PC-9 (cell line): ENCODE data around the gene CRYBG1. TPM values are rescaled to one million over a fixed set of nuclear protein-coding genes. Genes with fewer than 3 reads are reported as not detected.

ENCODE experiments used
- BruUV-seq: library from RNA; stranded (reverse); fragments of 400-500 nt; replicated peaks from 2 replicates; lab custom pipeline; 2021; lab: Mats Ljungman, UMichigan
- CTCF ChIA-PET: fragments of 300-600 bp; sonication (Branson Sonifier 250); formaldehyde crosslinking; loops from one replicate; lab custom pipeline; 2022; ENCODE audit warnings: antibody characterized with exemption; lab: Charles Lee
- POLR2A ChIA-PET: fragments of 300-600 bp; sonication (Branson Sonifier 250); formaldehyde crosslinking; loops from one replicate; lab custom pipeline; 2022; ENCODE audit warnings: antibody characterized with exemption; ENCODE audit not compliant: unreplicated experiment; lab: Charles Lee
- DNase-seq, 2 experiments: peaks; one replicate each; pipeline versions ENCODE4 v3.0.0 to v3.0.0-alpha.2; 2015 to 2022; ENCODE audit warnings: mixed read lengths in 1 of 2
- H2AFZ ChIP-seq: fragments of 200-600 bp; sonication (generic); 2 replicates; pipeline ENCODE4 v1.8.1; 2017; ENCODE audit warnings: antibody characterized with exemption
- H3F3A ChIP-seq: fragments of 200-600 bp; sonication (generic); 2 replicates; pipeline ENCODE4 v1.8.1; 2017; ENCODE audit warnings: antibody characterized with exemption, mild to moderate bottlenecking, low read depth; ENCODE audit not compliant: insufficient read depth
- H3K27ac ChIP-seq: fragments of 200-600 bp; sonication (generic); 2 replicates; pipeline ENCODE4 v1.6.1; 2016; ENCODE audit warnings: mixed run types
- H3K27me3 ChIP-seq: fragments of 200-600 bp; sonication (generic); 2 replicates; pipeline ENCODE4 v1.6.1; 2016; ENCODE audit warnings: low read depth, mixed run types; ENCODE audit not compliant: insufficient read depth
- H3K36me3 ChIP-seq: fragments of 200-600 bp; sonication (generic); 2 replicates; pipeline ENCODE4 v1.6.1; 2016; ENCODE audit warnings: low read depth, mixed run types
- H3K4me1 ChIP-seq: fragments of 200-600 bp; sonication (generic); replicated peaks from 2 replicates; pipeline ENCODE4 v1.6.1; 2016; ENCODE audit warnings: mixed run types; ENCODE audit not compliant: insufficient read depth
- H3K4me2 ChIP-seq: fragments of 200-600 bp; sonication (generic); 2 replicates; pipeline ENCODE4 v1.6.1; 2017; ENCODE audit warnings: mixed run types
- H3K4me3 ChIP-seq: fragments of 200-600 bp; sonication (generic); 2 replicates; pipeline ENCODE4 v1.6.1; 2016; ENCODE audit warnings: mixed run types
- H3K79me2 ChIP-seq: fragments of 200-600 bp; sonication (generic); 2 replicates; pipeline ENCODE4 v1.6.1; 2017; ENCODE audit warnings: low read depth, mixed run types
- H3K9me2 ChIP-seq: fragments of 200-600 bp; sonication (generic); 2 replicates; pipeline ENCODE4 v1.8.1; 2017; ENCODE audit warnings: mild to moderate bottlenecking; ENCODE audit not compliant: insufficient read depth
- H3K9me3 ChIP-seq: fragments of 200-600 bp; sonication (generic); 2 replicates; pipeline ENCODE4 v1.8.1; 2016; ENCODE audit warnings: low read depth; ENCODE audit not compliant: insufficient read depth
- H4K20me1 ChIP-seq: fragments of 200-600 bp; sonication (generic); 2 replicates; pipeline ENCODE4 v1.8.1; 2017; ENCODE audit not compliant: insufficient read depth
- CTCF ChIP-seq: fragments of 200-600 bp; sonication (generic); conservative IDR thresholded peaks from 2 replicates; pipeline ENCODE4 v1.6.1; 2017; ENCODE audit warnings: mixed run types, antibody characterized with exemption, mild to moderate bottlenecking, moderate library complexity
- EZH2 ChIP-seq: fragments of 200-600 bp; sonication (generic); IDR thresholded peaks from 2 replicates; pipeline ENCODE4 v1.8.0; 2017; ENCODE audit warnings: antibody characterized with exemption, low read depth
- intact Hi-C: fragments of 100-400 bp; cut with micrococcal nuclease; formaldehyde crosslinking; loops from one replicate; pipeline ENCODE4 v1.10.0; 2022; ENCODE audit not compliant: unreplicated experiment
- total RNA-seq: library from RNA; stranded (reverse); gene quantifications from 2 replicates; pipeline ENCODE4 v1.2.3, GENCODE V29; 2021

Gene CRYBG1
- total RNA-seq, 1 experiment from 2014 or later, result 49.3 TPM

DNA sequence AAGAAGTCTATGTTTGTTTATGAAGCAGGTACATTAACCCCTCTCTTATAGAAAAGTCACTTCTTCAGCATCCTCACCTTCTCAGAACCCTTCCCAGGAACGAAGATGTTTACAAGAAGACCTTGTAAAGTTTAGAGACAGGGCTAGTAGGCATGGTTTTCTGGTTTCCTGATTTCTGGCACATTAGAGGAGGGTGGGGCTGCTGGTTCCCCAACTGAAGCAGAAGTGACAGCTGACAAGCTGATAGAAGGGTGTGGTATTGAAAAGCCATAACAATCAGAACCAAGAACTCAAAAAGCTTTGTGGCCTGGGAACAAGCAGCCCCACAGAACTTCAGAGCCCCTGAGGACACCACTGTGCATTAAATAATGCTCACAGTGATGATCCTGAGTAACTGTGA lies 177.6 kb downstream of the CRYBG1 start:
- no peak overlapping the region for H3K4me2 ChIP-seq
- H3K27me3 ChIP-seq, result no peaks in the 10 kb centered on the region
- H3K4me1 ChIP-seq, result peaks cover 25% of the 10 kb centered on the region
- peaks cover 12% of the 10 kb centered on the region for H3F3A ChIP-seq
- no peaks in the 10 kb centered on the region; the same call in 1 of the 2 replicates for H3K9me3 ChIP-seq
- H3K9me2 ChIP-seq, result no peaks in the 10 kb centered on the region
- no peak overlapping the region for H3K27ac ChIP-seq
- CTCF ChIA-PET, result interaction anchor here (0.6 kb wide), 1 partner anchor 26 kb away, joined by 6 read pairs; no protein-coding TSS in a partner anchor
- H3K79me2 ChIP-seq, result no peaks in the 10 kb centered on the region
- TF ChIP-seq EZH2, result no peak
- no peak for TF ChIP-seq CTCF
- DNase-seq, result no peak
- no TSS peak for BruUV-seq
- no peak overlapping the region for H2AFZ ChIP-seq
- intact Hi-C loops, result no loop called here
- H3K4me3 ChIP-seq, result no peak overlapping the region
- H4K20me1 ChIP-seq, result no peaks in the 10 kb centered on the region
- peaks cover 10% of the 10 kb centered on the region; the same call in 1 of the 2 replicates for H3K36me3 ChIP-seq
- POLR2A ChIA-PET, result no interaction called here

DNA sequence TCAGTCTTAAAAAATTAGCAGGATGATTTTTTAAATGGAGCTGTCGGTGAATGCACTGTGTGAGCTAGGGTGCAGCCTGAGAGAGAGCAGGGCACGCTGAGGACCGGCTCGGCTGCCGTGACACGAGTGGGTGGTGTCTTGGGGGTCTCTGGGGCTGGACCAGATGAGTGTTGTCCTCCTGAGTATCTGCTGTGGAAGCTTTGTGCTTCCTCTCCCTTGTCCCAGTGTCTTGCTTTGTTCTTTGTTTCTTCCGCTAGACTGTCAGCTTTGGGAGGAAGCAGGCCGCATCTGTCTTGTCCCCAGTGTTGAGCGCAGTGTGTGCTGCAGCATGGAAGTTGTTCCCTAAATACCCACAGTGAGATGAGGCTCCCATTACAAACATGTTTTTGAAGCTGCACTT lies 179.4 kb downstream of the CRYBG1 start:
- H3F3A ChIP-seq, result peaks cover 7% of the 10 kb centered on the region; the same call in 1 of the 2 replicates
- H4K20me1 ChIP-seq, result no peaks in the 10 kb centered on the region
- H3K4me1 ChIP-seq, result peaks cover 15% of the 10 kb centered on the region
- ChIA-PET POLR2A (no interaction called here), CTCF (no interaction called here)
- H3K9me3 ChIP-seq, result no peaks in the 10 kb centered on the region; the same call in 1 of the 2 replicates
- intact Hi-C loops, result no loop called here
- no peak overlapping the region for H3K4me3 ChIP-seq
- no peak for DNase-seq
- peak overlapping the region; percentile 27 for H3K27ac ChIP-seq
- no peaks in the 10 kb centered on the region for H3K9me2 ChIP-seq
- no peak overlapping the region for H3K4me2 ChIP-seq
- BruUV-seq, result no TSS peak
- no peak for TF ChIP-seq EZH2
- no peak for TF ChIP-seq CTCF
- H3K79me2 ChIP-seq, result no peaks in the 10 kb centered on the region
- H2AFZ ChIP-seq, result no peak overlapping the region
- peaks cover 27% of the 10 kb centered on the region for H3K36me3 ChIP-seq
- H3K27me3 ChIP-seq, result no peaks in the 10 kb centered on the region

DNA sequence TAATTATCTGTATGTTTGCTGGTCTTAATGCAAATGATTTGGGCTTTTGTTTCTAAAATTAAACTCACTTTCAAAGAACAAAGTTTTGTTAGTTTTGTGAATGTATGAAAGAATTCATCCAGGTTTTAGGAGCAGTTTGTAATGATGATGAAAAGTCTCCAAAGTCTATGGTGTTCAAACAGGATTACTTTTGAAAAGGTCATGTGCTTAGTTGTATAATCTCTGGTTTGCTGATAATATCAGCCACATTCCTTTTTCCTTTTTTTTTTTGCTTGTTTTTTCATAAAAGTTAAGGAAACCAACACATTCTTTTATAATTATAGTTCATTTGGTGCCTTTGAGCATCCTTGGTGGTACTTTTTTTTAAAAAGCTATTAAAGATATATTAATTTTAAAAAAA lies 179.9 kb downstream of the CRYBG1 start:
- no peaks in the 10 kb centered on the region for H4K20me1 ChIP-seq
- no TSS peak for BruUV-seq
- peaks cover 16% of the 10 kb centered on the region for H3K4me1 ChIP-seq
- H3K4me2 ChIP-seq, result no peak overlapping the region
- H3K9me2 ChIP-seq, result no peaks in the 10 kb centered on the region
- no peak overlapping the region for H2AFZ ChIP-seq
- peaks cover 27% of the 10 kb centered on the region for H3K36me3 ChIP-seq
- no peak overlapping the region for H3K4me3 ChIP-seq
- H3K27ac ChIP-seq, result peak overlapping the region; percentile 27
- TF ChIP-seq EZH2 (no peak), CTCF (no peak)
- CTCF ChIA-PET, result no interaction called here
- H3K27me3 ChIP-seq, result no peaks in the 10 kb centered on the region
- H3K9me3 ChIP-seq, result no peaks in the 10 kb centered on the region; the same call in 1 of the 2 replicates
- no peaks in the 10 kb centered on the region for H3K79me2 ChIP-seq
- peak in 1 of 2 experiments; percentile 45 for DNase-seq
- POLR2A ChIA-PET, result no interaction called here
- intact Hi-C loops, result no loop called here
- H3F3A ChIP-seq, result peaks cover 11% of the 10 kb centered on the region
